DMS153 treated with DMSO at 0.1 percent for 48 hours (cell line): ENCODE measurements around the gene ZNF804A.
A peak's percentile ranks its signal among the peaks of the same experiment; 100 is the strongest.
"Not testable (repeated sequence)": the region's sequence is repeated elsewhere in the genome, so short reads cannot be mapped to it uniquely, and the experiment has no call there.

Experiments used
- DNase-seq: peaks from one replicate; lab custom pipeline; 2025; ENCODE audit not compliant: unreplicated experiment; lab: John Stamatoyannopoulos, UW

ZNF804A gene

DNA sequence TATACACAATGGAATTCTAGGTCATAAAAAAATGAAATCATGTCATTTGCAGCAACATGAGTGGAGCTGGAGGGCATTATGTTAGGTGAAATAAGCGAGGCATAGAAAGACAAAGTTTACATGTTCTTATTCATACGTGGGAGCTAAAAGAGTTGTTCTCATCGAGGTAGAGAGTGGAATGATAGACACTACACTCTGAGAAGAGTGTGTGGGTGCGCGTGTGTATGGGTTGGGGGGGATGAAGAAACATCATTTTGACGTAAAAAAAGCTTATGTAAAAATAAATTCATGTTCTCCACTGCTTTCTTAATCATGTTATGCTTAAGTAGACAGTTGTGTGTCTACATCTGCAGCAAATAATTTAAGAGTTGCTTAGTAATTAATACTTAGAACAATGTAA, 123.6 kb downstream of the ZNF804A start:
- no peak for DNase-seq

DNA sequence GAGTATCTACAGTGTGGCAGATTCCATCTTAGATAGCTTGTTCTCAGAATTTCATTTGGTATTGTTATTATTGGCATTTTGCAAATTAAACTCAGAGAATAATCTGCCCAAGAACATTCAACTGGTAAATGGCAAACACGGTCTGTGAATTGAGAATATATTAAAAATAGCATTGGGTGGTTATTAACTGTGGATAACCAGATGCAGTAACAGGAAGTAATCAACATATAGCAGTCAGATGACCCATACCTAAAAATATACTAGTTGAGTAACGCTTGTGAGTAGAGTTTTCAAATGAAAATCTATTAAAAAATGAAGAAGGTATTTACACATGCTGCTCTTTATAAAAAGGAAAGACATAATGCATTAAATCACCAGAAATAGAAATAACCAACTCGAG, 129.5 kb downstream of the ZNF804A start:
- no peak for DNase-seq

DNA sequence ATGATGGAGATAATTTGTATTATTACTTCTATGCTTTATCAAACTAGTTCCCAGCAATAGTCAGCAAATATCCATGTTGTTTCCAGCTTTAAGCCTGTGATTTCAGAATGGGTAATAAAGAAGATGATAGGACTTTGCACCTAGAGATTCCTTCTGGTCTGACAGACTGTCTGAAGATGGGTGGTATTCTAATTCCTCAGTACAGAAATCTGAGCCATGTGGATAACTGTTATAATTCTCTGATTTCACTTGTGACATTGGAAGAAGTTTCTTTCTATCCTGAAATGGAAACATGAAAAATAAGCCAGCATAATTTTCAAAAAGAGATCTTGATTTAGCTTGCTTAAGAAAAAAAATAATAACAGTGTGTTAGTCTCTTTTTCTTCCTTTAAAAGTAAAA, 130.1 kb downstream of the ZNF804A start:
- no peak for DNase-seq

DNA sequence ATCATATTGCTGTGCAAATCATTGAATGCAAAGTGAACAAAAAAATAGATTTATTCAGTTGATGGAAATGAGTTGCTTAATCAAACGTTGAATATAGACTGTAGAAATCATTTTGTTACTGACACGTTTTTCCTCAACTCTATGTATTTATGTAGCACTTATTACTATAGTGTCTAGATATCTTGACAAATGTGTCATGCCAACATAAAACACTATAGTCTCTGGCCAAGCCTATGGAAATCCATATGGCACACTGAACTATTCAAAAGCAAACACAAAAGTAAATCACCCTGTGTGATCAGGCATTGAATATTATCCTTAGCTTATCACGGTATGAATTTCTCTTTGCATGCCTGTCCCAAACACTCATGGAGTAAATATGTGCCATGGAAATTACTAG, 131.3 kb downstream of the ZNF804A start:
- no peak for DNase-seq

DNA sequence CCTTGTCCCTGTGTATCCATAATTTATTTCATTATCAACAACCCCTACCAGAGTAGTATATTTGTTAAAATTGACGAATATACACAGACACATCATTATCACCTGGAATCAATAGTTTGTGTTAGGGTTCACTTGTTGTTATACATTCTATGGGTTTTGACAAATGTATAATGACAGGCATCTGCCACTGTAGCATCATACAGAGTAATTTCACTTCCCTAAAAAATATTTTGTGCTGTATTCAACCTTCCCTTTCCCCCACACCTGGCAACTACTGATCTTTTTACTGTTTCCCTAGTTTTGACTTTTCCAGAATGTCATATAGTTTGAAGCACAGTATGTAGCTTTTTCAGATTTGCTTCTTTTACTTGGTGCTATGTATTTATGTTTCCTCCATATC, 132.0 kb downstream of the ZNF804A start:
- DNase-seq = no peak

DNA sequence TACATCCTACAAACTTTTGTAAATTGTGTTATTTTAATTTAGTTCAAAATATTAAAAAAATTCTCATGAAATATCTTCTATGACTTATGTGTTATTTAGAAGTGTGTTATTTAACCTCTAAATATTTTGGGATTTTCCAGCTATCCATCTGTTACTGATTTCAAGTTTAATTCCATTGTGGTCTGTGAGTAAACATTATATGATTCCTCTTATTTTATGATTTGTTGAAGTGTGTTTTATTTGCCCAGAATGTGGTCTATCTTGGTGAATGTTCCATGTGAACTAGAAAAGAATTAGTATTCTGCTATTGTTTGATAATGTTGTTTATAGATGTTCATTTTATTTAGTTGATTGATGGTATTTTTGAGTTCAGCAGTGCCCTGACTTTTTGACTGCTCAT, 136.0 kb downstream of the ZNF804A start:
- no peak for DNase-seq

DNA sequence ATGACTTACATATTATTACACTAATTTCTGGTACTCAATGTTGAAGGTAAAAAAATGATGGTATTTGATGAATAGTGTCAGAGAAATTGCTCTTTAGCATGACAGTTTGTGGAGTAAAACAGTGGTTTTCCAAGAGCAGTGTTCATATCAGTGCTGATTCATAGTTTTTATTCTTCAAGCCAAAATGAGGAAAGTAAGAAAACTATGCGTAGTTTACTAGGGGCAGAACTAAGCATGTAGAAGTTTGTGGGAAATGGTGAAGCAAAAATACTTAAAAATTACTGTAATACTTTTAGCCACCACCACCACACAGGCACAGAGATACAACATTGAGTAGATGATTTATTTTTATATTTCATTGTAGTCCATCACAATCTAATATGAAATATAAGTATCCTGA, 137.3 kb downstream of the ZNF804A start:
- no peak for DNase-seq

DNA sequence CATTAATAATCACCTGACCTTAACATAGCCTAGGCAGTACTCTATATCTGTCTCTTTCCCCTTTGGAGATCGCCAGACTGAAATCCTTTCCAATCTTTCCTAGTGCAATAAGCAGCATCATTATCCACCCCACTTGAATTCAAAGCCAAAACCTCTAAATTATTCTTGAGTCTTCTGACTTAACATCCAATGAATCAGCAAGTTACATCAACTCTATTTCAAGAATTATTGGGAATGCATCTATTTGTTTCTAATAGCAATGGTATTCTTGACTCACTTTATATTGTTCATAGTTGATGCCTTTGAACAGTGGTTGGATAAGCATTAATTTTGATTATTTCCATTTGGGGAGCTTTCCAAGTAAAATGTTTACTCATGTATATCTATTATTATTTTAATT, 144.8 kb downstream of the ZNF804A start:
- DNase-seq = no peak

DNA sequence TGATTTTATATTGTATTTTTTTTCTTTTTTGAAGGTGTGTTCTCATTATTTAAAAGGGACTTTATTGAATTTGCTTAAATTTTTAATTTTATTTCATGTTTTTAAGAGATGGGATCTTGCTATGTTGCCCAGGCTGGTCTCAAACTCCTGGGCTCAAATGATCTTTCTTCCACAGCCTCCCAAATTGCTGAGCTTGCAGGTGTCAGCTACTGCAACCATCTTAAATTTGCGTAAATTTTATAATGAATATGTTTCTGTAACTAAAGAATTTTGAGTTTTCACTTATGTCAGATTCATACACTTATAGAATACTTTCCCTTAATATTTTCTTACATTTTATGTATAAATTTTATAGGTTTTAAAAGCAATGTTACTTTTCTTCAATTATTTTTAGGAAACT, 157.8 kb downstream of the ZNF804A start:
- DNase-seq = no peak

DNA sequence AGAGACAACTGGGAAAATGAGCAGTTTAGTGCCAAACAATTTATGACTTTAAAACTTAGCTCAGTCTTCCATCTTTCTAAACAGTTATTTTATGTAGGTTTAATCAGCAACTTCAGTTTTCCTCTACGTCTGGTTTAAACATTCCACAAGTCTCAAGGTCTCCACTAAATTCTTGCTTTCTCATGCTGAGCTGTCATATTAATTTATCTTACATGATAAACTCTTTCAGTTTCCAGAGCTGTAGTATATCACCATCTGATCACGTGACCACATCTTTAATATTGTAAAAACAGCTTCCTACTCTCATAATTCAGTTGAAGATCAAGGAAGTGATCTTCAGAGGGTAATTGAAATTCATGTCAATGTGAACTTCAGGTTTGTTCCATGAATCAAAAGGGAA, 158.6 kb downstream of the ZNF804A start:
- DNase-seq = no peak

DNA sequence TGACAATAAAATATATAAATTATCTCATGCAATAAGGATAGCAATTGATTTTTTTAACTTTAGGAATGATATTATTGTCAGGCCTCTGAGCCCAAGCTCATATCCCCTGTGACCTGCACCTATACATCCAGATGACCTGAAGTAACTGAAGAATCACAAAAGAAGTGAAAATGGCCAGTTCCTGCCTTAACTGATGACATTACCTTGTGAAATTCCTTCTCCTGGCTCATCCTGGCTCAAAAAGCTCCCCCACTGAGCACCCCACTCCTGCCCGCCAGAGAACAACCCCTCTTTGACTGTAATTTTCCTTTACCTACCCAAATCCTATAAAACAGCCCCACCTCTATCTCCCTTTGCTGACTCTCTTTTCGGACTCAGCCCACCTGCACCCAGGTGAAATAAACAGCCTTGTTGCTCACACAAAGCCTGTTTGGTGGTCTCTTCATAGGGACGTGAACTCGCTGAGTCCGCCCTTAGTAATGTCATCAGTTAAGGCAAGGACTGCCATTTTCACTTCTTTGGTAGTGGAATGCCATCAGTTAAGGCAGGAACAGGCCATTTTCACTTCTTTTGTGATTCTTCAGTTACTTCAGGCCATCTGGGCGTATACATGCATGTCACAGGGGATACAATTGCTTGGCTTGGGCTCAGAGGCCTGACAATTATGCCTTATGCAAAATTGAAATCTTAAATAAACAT, 161.4 kb downstream of the ZNF804A start:
- DNase-seq = not testable (repeated sequence)

DNA sequence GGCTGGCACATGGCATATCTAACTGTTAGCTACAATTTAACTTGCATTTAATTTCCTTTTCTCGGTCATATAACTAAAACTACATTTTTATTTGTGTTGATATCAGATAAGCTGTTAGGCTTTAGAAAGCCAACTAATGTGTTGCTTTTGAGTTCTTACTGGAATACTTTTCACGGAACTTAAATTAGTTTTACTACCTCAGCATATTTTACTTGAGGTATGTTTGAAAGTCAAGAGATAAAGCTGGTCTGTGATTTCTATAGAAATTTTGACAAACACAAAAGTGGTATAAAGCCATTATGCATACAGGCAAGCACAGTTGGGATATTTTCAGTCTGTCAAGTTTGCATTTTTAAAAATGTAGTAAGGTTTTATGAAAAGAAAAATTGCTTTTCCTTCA, 162.6 kb downstream of the ZNF804A start:
- no peak for DNase-seq

DNA sequence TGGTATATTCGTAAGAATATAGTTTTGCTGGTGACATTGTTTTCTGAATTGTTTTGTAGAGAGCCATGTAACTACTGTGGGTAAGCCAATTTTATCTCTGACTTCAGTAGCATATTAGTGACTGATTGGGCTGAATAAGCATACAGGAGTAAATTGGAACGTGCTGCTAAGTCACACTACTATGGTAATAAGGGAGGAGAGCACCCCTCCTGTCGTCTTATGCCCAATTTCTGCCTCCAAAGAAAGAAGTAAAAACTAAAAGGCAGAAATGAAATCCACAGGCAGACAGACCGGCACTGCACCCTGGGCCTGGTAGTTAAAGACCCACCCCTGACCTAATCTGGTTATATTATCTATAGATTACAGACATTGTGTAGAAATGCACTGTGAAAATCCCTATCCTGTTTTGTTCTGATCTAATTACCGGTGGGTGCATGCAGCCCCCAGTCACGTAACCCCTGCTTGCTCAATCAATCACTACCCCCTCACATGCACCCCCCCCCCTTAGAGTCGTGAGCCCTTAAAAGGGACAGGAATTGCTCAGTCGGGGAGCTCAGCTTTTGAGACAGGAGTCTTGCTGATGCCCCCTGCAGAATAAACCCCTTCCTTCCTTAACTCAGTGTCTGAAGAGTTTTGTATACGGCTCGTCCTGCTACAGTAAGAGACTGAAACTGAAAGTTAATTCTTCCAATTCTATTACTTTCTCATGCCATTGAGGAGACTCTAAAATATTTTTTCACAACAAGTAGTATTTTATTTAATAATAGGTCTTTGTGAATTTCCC, 167.0 kb downstream of the ZNF804A start:
- no peak for DNase-seq

DNA sequence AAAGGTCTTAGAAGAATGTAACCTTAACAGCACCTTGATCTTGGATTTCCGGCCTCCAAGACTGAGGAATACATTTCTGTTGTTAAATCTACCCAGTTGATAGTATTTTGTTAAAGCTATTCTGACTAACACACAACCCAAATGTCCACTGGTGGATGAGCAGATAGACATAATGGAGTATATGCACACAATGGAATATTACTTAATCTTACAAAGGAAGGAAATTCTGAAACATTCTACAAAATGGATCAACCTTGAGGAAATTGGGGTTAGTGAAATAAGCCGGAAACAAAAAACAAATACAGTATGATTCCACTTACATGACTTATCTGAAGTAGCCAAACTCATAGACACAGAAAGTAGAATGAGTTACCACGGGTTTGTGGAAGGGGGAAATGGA, 168.7 kb downstream of the ZNF804A start:
- no peak for DNase-seq

DNA sequence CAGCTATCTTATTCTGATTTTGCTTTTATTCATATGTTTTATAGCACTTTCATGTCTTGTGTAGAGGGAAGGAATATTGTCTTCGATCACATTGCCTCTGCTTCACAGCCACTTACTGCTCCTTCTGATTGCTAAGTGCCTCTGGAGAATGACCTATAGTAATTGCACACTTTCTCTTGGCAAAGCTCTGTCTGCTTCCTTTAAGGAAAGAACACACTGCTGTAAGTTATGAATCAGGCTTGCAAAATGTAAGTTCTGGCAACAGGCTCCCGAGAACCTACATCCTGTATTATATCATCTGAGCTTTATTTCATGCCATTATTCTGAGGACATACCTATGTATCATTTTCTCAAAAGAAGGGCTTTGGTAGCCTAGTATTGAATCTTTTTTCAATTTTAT, 170.7 kb downstream of the ZNF804A start:
- DNase-seq = no peak

DNA sequence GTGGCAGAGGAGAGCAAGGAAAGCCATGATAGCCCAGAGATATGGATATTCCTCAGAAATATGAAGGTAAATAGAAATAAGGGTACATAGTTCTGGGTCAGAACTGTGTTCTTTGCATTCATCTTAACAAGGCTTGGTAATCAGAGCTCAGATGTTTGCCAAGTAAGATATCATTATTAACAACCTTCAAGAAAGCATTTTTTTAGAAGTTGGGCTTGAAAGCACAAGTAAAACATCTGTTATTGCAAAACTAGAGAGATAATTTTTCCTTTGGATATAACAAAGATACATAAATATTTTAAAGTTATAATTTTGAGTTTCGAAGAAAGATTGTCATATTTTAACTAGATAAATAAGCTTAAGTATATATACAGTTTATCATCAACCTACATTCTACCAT, 171.4 kb downstream of the ZNF804A start:
- DNase-seq = no peak

DNA sequence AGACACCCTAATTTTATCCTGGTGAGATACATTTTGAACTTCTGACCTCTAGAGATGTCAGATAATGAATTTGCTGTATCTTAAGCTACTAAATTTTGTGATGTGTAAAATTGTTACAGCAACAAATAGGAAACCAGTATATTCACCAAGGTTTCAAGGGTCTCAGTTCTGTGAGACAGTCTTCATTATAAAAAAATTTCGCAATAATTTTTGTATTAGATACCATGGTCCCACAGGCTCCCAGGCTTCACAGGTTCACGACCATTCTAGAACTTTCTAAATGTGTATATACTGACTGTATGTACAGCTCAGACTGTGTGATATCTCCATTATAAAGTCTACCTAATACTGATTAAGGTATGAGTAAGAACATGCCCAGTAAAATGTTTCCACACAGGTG, 181.4 kb downstream of the ZNF804A start:
- DNase-seq = no peak

DNA sequence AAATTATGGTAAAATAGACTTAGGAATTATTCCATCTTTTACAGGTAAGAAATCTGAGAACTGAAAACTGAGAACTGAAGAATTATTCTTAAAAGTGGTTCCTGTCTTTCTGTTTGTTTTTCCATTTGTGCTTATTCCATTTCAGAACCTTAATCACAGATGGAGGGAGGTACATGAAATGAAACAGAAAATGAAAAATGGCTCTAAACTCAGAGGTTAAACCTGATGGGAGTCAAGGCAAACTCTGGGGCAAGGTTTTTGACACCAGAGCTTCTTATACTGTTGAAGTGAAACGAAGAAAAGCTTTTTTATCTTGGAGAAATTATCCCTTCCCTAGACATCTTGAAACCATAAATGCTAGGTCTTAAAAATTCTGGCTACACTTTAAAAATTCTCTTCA, 182.1 kb downstream of the ZNF804A start:
- DNase-seq = no peak

DNA sequence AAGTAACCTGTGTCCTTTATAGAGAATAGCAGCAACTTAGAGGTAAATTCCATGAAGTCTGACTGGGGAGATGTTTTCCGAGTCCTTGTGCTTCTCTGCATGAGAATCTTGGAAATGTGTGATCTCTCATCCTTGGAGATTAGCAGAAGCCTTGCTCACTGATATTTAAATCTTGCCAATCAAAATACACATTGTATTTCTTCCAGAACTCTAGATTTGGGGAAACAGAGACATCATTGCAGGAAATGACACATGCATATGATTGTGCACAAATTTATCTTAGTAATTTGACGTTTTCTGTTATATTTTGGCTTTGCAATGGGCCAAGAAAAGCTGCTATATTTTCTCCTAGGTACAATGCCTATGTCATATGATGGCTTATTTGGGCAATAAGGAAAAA, 182.6 kb downstream of the ZNF804A start:
- DNase-seq = no peak

DNA sequence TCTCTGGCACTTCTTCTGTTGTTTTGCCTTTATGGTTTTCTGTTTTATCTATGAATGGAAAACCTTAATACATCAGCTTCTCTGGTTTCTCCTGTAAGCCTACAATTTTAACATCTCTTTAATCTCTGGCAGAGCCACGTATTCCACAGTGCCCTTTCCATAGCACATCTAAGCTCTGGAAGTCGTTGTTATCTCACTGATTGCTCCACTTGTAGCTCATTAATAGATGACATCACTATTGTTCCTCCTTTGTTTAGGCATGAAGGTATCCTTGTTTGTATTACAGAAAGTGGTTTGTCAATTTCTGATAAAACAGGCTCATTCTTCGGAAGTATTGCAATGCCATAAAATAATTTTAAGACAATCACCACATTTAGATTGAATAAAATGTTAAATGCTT, 185.2 kb downstream of the ZNF804A start:
- no peak for DNase-seq

DNA sequence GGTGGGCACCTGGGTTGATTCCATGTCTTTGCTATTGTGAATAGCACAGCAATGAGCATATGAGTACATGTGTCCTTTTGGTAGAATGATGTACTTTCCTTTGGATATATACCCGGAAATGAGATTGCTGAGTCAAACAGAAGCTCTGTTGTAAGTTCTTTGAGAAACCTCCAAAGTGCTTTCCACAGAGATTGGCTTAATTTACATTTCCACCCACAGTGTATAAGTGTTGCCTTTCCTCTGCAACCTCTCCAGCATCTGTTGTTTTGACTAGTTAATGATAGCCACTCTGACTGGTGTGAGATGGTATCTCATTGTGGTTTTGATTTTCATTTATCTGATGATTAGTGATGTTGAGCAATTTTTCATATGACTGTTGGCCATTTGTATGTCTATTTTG, 194.8 kb downstream of the ZNF804A start:
- DNase-seq = no peak

DNA sequence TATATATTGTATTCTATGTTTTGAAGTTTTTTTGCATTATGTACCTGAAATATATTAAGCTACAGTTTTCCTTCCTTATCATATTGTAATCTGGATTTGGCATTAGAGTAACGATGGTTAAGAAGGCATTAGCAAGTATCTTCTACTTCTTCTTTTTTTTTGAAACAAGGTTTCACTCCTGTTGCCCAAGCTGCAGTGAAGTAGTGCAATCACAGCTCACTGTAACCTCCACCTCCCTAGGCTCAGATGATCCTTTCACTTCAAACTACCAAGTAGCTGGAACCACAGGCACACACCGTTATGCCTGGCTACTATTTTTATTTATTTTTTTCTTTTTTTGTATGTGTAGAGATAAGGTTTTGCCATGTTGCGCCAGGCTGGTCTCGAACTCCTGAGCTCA, 201.1 kb downstream of the ZNF804A start:
- no peak for DNase-seq

DNA sequence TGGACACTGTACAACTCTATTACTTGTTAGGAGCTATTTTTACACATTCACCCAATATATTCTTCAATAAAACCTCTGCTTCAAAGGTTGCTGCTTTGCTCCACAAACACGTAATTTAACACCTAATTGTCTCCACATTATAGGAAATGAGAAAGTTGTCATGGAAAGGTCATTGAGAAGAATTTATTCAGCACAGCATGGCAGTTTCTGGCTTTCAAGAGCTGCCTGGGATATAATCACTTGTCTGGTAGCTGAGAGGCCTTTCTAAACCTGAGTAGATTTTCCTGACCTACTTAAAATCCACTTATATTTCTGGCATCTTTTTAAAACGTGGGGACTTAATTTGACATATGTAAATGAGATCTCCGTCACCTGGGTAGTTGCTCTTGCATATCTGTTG, 216.1 kb downstream of the ZNF804A start:
- peak; percentile 10 for DNase-seq
